ENCODE results near the gene SLC29A4. TPM values are rescaled to one million over a fixed set of nuclear protein-coding genes. Genes with fewer than 3 reads are reported as not detected.
"Not testable (repeated sequence)": the region's sequence is repeated elsewhere in the genome, so short reads cannot be mapped to it uniquely, and the experiment has no call there.

SLC29A4 gene
- total RNA-seq, 1 donor from 2014 or later, result 7.3 TPM

DNA sequence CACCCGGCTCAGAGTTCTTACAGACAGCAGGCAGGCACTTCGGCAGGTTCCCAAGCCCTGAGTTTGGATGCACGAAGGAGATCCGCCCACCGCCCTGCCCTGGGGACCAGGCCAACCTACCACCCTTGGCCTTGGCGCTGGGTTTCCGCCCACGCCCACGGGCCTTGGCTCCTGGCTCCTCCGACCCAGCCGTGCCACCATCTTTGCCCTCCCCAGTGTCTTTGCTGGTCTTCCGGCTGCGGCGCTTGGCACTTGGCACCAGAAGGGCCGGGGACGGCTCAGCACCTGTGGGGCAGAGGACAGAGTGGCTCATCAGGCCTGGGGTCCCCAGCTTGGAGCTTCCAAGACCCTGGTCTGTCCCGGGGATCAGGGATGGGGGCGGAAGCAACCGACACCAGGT, 32.1 kb downstream of the SLC29A4 start:
- H3K4me3 ChIP-seq, result no peak overlapping the region
- Mint-ChIP-seq H3K4me1 (no peaks in the 10 kb centered on the region), H3K36me3 (peaks cover 31% of the 10 kb centered on the region), H3K27ac (no peak overlapping the region), H3K27me3 (ENCODE audit: insufficient read depth, low read depth) (peaks cover 6% of the 10 kb centered on the region), H3K4me3 (no peak overlapping the region), H3K9me3 (peaks cover 19% of the 10 kb centered on the region)
- no peaks in the 10 kb centered on the region for H3K4me1 ChIP-seq
- no peaks in the 10 kb centered on the region for H3K36me3 ChIP-seq
- H3F3A ChIP-seq (ENCODE audit: low read depth), result no peaks in the 10 kb centered on the region
- no peak overlapping the region for H3K9ac ChIP-seq
- no peak overlapping the region for H3K27ac ChIP-seq
- TF ChIP-seq EZH2phosphoT487 (IDR thresholded peaks at IDR 0.05) (no peak), EZH2 (IDR thresholded peaks at IDR 0.05) (no peak), CTCF (IDR thresholded peaks at IDR 0.05) (no peak)
- no peaks in the 10 kb centered on the region for H3K9me3 ChIP-seq (ENCODE audit: low read depth)
- no peak for DNase-seq (ENCODE audit: low spot score)
- H4K20me1 ChIP-seq (ENCODE audit: low read depth), result no peaks in the 10 kb centered on the region
- H2AFZ ChIP-seq (replicated peaks), result no peak overlapping the region
- no peak overlapping the region for H3K4me2 ChIP-seq
- no peaks in the 10 kb centered on the region for H3K27me3 ChIP-seq
- H3K79me2 ChIP-seq (ENCODE audit: low read depth), result no peaks in the 10 kb centered on the region

DNA sequence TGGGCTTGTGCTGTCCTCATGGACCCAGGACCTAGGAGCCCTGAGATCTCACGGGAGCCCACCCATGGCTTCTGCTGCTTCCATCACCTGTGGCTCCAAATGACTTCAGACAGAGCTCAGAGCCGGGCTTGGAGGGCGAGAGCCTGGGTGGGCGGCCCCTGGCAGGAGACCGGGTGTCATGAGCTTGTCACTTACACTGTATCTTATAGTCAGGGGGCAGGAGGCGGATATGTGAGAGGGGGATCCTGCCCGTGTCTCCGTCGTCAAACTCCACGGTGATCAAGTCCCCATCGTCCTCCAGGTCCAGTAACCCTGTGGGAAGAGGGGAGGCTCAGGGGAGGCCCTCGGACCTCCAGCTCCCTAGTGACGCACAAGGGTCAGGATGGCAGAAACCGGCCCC, 33.0 kb downstream of the SLC29A4 start:
- H3K27me3 Mint-ChIP-seq (ENCODE audit: insufficient read depth, low read depth), result peaks cover 6% of the 10 kb centered on the region
- no peak overlapping the region for H3K27ac Mint-ChIP-seq
- H3K4me1 Mint-ChIP-seq, result no peaks in the 10 kb centered on the region
- no peak overlapping the region for H3K4me2 ChIP-seq
- H3K4me3 ChIP-seq, result no peak overlapping the region
- H2AFZ ChIP-seq (replicated peaks), result no peak overlapping the region
- no peak overlapping the region for H3K9ac ChIP-seq
- H3K79me2 ChIP-seq (ENCODE audit: low read depth), result no peaks in the 10 kb centered on the region
- H3F3A ChIP-seq (ENCODE audit: low read depth), result no peaks in the 10 kb centered on the region
- no peak overlapping the region for H3K4me3 Mint-ChIP-seq
- H4K20me1 ChIP-seq (ENCODE audit: low read depth), result no peaks in the 10 kb centered on the region
- no peak for DNase-seq (ENCODE audit: low spot score)
- no peaks in the 10 kb centered on the region for H3K36me3 ChIP-seq
- H3K36me3 Mint-ChIP-seq, result peaks cover 36% of the 10 kb centered on the region
- no peaks in the 10 kb centered on the region for H3K9me3 ChIP-seq (ENCODE audit: low read depth)
- TF ChIP-seq EZH2phosphoT487 (IDR thresholded peaks at IDR 0.05), result no peak
- no peak for TF ChIP-seq EZH2 (IDR thresholded peaks at IDR 0.05)
- no peak for TF ChIP-seq CTCF (IDR thresholded peaks at IDR 0.05)
- peaks cover 22% of the 10 kb centered on the region for H3K9me3 Mint-ChIP-seq
- H3K4me1 ChIP-seq, result no peaks in the 10 kb centered on the region
- H3K27me3 ChIP-seq, result no peaks in the 10 kb centered on the region
- no peak overlapping the region for H3K27ac ChIP-seq

DNA sequence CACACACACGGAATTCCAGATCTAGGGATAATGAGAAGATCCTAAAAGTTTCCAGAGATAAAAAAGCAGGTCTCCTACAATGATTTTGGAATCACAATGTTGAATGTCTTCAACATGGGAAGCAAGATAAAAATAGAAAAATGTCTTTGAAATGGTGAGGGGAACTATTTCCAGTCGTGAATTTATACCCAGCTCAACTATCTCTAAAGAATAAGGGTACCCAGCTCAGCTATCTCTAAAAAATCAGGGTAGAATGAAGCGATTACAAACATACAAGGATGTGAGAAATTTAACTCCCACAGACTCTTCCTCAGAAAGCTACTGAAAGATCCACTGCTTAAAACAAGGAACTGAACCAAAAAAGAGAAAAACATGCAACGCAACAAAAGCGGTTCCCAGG, 35.9 kb downstream of the SLC29A4 start:
- H3K27ac ChIP-seq; H3K27me3 ChIP-seq; H3K79me2 ChIP-seq (ENCODE audit: low read depth); H3K4me3 Mint-ChIP-seq; DNase-seq (ENCODE audit: low spot score); H3K4me1 Mint-ChIP-seq; H3K4me2 ChIP-seq; H3K27ac Mint-ChIP-seq; H4K20me1 ChIP-seq (ENCODE audit: low read depth); H3F3A ChIP-seq (ENCODE audit: low read depth); H3K36me3 ChIP-seq; H2AFZ ChIP-seq (replicated peaks); H3K4me3 ChIP-seq; H3K4me1 ChIP-seq; H3K9ac ChIP-seq; H3K9me3 ChIP-seq (ENCODE audit: low read depth): not testable (repeated sequence)
- H3K9me3 Mint-ChIP-seq, result peaks cover 28% of the 10 kb centered on the region
- peaks cover 43% of the 10 kb centered on the region for H3K36me3 Mint-ChIP-seq
- peaks cover 12% of the 10 kb centered on the region for H3K27me3 Mint-ChIP-seq (ENCODE audit: insufficient read depth, low read depth)

DNA sequence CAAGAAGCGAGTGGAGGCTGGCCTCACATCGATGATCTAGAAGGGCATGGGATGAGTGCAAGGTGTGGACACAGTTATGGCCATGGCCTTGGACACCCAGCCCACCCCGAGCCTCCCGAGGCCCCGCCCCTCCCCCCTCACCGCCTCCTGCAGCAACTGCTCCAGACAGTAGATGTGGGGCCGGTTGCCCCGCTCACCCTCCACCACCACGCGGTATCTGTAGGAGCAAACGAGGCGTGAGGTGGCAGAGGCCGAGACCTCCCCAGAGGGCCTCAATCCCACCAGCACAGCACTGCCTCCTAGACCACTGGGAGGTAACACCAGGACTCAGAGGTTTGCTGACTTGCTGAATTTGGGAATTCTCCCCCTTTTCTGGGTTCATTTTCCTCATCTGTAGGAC, 37.6 kb downstream of the SLC29A4 start:
- no peaks in the 10 kb centered on the region for H3K4me1 ChIP-seq
- no peak overlapping the region for H3K9ac ChIP-seq
- Mint-ChIP-seq H3K27ac (no peak overlapping the region), H3K9me3 (peaks cover 28% of the 10 kb centered on the region), H3K27me3 (ENCODE audit: insufficient read depth, low read depth) (peaks cover 12% of the 10 kb centered on the region), H3K4me1 (no peaks in the 10 kb centered on the region), H3K36me3 (peaks cover 46% of the 10 kb centered on the region), H3K4me3 (no peak overlapping the region)
- no peaks in the 10 kb centered on the region for H4K20me1 ChIP-seq (ENCODE audit: low read depth)
- H3K4me3 ChIP-seq, result no peak overlapping the region
- no peaks in the 10 kb centered on the region for H3K36me3 ChIP-seq
- no peak for DNase-seq (ENCODE audit: low spot score)
- H2AFZ ChIP-seq (replicated peaks), result no peak overlapping the region
- TF ChIP-seq CTCF (IDR thresholded peaks at IDR 0.05) (no peak), EZH2 (IDR thresholded peaks at IDR 0.05) (no peak), EZH2phosphoT487 (IDR thresholded peaks at IDR 0.05) (no peak)
- H3K79me2 ChIP-seq (ENCODE audit: low read depth), result no peaks in the 10 kb centered on the region
- H3K27me3 ChIP-seq, result no peaks in the 10 kb centered on the region
- no peaks in the 10 kb centered on the region for H3K9me3 ChIP-seq (ENCODE audit: low read depth)
- H3K4me2 ChIP-seq, result no peak overlapping the region
- no peak overlapping the region for H3K27ac ChIP-seq
- H3F3A ChIP-seq (ENCODE audit: low read depth), result no peaks in the 10 kb centered on the region

All from neural progenitor cell (in vitro differentiated cells).